WERI-Rb-1 (cell line): Measurements from ENCODE around the gene MCM3.

Source experiments
- DNase-seq: peaks from one replicate; pipeline ENCODE4 v3.0.0-alpha.2; 2020
- H3K27ac ChIP-seq: fragments of 250-450 bp; sonication (Bioruptor Pico); 2 replicates; pipeline ENCODE4 v1.5.1; 2020; ENCODE audit warnings: mild to moderate bottlenecking, moderate library complexity
- H3K27me3 ChIP-seq: fragments of 250-450 bp; sonication (Bioruptor Pico); 2 replicates; pipeline ENCODE4 v1.5.1; 2021; ENCODE audit warnings: mild to moderate bottlenecking, low read depth, moderate library complexity; ENCODE audit not compliant: insufficient read depth, severe bottlenecking
- H3K36me3 ChIP-seq: fragments of 250-450 bp; sonication (Bioruptor Pico); 2 replicates; pipeline ENCODE4 v1.5.1; 2020; ENCODE audit warnings: mild to moderate bottlenecking, moderate library complexity
- H3K4me3 ChIP-seq: 2 replicates; pipeline ENCODE4 v1.5.1; 2011; ENCODE audit warnings: low read depth, mild to moderate bottlenecking, control low read depth, low read length
- H3K9me3 ChIP-seq: fragments of 250-450 bp; sonication (Bioruptor Pico); 2 replicates; pipeline ENCODE4 v1.5.1; 2021; ENCODE audit warnings: mild to moderate bottlenecking, moderate library complexity; ENCODE audit not compliant: severe bottlenecking
- TF ChIP-seq, protein P1 (sequence below): IDR thresholded peaks from 2 replicates; pipeline ENCODE4 v1.5.1; 2011; ENCODE audit warnings: low read depth, mild to moderate bottlenecking, control low read depth, inconsistent platforms, low read length

Gene MCM3

DNA sequence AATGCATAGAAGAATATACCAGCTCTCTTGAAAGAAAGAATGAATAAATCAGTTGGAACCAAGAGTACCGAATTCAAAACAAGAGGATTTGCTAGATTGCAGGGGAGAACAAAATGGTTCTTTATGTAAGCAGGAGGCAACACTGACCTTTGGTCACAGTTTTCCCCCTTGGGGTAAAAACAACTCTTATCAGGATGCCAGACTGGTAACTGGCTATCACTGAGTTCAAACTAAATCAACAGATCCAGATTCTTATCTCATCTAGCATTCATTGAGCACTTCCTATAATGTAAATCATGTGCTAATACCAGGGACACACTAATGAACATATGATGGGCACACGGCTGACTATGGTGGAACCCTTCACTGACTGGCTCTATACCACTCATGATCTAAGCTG lies 35.5 kb downstream of the MCM3 start:
- no peak overlapping the region for H3K4me3 ChIP-seq
- TF ChIP-seq, protein P1, sequence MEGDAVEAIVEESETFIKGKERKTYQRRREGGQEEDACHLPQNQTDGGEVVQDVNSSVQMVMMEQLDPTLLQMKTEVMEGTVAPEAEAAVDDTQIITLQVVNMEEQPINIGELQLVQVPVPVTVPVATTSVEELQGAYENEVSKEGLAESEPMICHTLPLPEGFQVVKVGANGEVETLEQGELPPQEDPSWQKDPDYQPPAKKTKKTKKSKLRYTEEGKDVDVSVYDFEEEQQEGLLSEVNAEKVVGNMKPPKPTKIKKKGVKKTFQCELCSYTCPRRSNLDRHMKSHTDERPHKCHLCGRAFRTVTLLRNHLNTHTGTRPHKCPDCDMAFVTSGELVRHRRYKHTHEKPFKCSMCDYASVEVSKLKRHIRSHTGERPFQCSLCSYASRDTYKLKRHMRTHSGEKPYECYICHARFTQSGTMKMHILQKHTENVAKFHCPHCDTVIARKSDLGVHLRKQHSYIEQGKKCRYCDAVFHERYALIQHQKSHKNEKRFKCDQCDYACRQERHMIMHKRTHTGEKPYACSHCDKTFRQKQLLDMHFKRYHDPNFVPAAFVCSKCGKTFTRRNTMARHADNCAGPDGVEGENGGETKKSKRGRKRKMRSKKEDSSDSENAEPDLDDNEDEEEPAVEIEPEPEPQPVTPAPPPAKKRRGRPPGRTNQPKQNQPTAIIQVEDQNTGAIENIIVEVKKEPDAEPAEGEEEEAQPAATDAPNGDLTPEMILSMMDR, result no peak
- no peaks in the 10 kb centered on the region for H3K36me3 ChIP-seq
- H3K9me3 ChIP-seq, result no peaks in the 10 kb centered on the region
- H3K27ac ChIP-seq, result no peak overlapping the region
- H3K27me3 ChIP-seq, result no peaks in the 10 kb centered on the region
- DNase-seq, result no peak

GRCh38 chr6:52245425-52245824 lies 39.1 kb downstream of the MCM3 start:
- Histone ChIP-seq H3K4me3 (no peak overlapping the region), H3K27me3 (no peaks in the 10 kb centered on the region), H3K27ac (no peak overlapping the region), H3K9me3 (no peaks in the 10 kb centered on the region), H3K36me3 (no peaks in the 10 kb centered on the region)
- TF ChIP-seq, protein P1, result no peak
- no peak for DNase-seq

DNA sequence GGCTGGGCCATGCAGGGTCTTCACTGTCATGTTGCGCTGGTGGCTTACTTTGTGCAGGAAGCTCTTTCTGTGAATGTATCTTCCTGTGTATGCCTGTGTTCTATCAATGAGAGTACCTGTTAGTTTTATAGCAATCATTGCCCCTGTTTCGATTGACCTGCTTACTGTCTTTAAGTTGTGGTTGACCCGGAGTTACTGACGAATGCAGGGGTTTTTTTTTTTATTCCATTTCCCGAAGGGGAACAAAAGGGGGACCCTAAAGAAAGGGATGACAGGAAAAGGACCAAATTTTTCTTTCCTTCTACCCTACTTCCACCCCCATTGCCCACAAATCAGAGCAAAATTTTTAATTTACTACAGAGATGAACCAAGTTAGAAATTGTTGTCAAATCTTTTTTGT lies 40.1 kb downstream of the MCM3 start, which contains the start of gene IL17F:
Gene IL17F, minus strand, starts transcription at position 101 of the 400 bp plus-strand sequence. Its CDS starts 71 bp downstream, at position 30.
- Histone ChIP-seq H3K9me3 (no peaks in the 10 kb centered on the region), H3K4me3 (no peak within 1 kb of the TSS), H3K36me3 (no peaks in the 10 kb centered on the region), H3K27ac (no peak within 1 kb of the TSS), H3K27me3 (no peaks in the 10 kb centered on the region)
- TF ChIP-seq, protein P1, result no peak
- no peak for DNase-seq

GRCh38 chr6:52243282-52243893 lies 41.2 kb downstream of the MCM3 start:
- no peak overlapping the region for H3K4me3 ChIP-seq
- H3K9me3 ChIP-seq, result no peaks in the 10 kb centered on the region
- no peaks in the 10 kb centered on the region for H3K27me3 ChIP-seq
- no peak overlapping the region for H3K27ac ChIP-seq
- TF ChIP-seq, protein P1, result no peak
- no peaks in the 10 kb centered on the region for H3K36me3 ChIP-seq
- no peak for DNase-seq

DNA sequence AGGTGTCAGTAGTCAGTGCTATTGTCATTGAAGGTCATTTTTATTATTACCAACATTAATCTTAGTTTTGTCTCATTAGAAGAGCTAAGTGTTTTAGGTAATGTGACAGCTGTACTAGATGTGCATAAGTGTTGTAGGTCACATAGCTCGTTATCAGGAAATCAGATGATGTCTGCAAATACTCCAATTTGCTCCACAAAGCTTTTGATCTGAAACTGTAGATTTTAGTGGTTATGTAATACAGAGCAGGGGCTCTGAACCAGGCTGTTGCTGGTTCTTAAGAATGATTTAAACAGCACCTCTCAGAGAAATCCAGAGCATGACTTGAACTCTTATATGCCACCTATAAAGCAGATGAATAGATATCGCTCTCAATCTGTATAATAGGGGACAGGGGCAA lies 42.7 kb downstream of the MCM3 start:
- no peaks in the 10 kb centered on the region for H3K36me3 ChIP-seq
- no peaks in the 10 kb centered on the region for H3K9me3 ChIP-seq
- no peak for DNase-seq
- H3K27ac ChIP-seq, result no peak overlapping the region
- no peak overlapping the region for H3K4me3 ChIP-seq
- TF ChIP-seq, protein P1, result no peak
- H3K27me3 ChIP-seq, result no peaks in the 10 kb centered on the region
